Natural killer cell (primary cell): ENCODE data around the gene ADORA2A. TPM values are rescaled to one million over a fixed set of nuclear protein-coding genes. Genes with fewer than 3 reads are reported as not detected.

Experiments used
- ATAC-seq, 3 donors: fragments of 150-1000 bp in 2 of 3; fragments of 200-7000 bp in 1 of 3; cut with Tn5 transposase; 1 replicate in 1 of 3; 2 replicates in 2 of 3; pipeline ENCODE4 v1.10.0; 2021; ENCODE audit warnings: mild to moderate bottlenecking in 2 of 3, moderate library complexity in 2 of 3
- DNase-seq, 2 donors: peaks; one replicate each; pipeline versions ENCODE4 v3.0.0 to v3.0.0-alpha.2; 2013 to 2021; ENCODE audit warnings: mixed read lengths in 1 of 2
- H3K27ac ChIP-seq: one replicate; pipeline ENCODE4 v1.5.1; 2013; ENCODE audit warnings: mild to moderate bottlenecking, low read length
- H3K27me3 ChIP-seq: one replicate; pipeline ENCODE4 v1.6.1; 2013; ENCODE audit warnings: low read length; ENCODE audit not compliant: control insufficient read depth, insufficient read depth
- H3K36me3 ChIP-seq: one replicate; pipeline ENCODE4 v1.6.1; 2013; ENCODE audit warnings: low read length; ENCODE audit not compliant: control insufficient read depth, insufficient read depth
- H3K4me1 ChIP-seq: one replicate; pipeline ENCODE4 v1.6.1; 2013; ENCODE audit warnings: low read length; ENCODE audit not compliant: control insufficient read depth, insufficient read depth
- H3K4me3 ChIP-seq: one replicate; pipeline ENCODE4 v1.5.1; 2013; ENCODE audit warnings: low read length
- H3K9me3 ChIP-seq: one replicate; pipeline ENCODE4 v1.6.1; 2013; ENCODE audit warnings: low read length; ENCODE audit not compliant: control insufficient read depth, insufficient read depth
- H3K27ac Mint-ChIP-seq, 2 donors: one replicate each; pipeline ENCODE4 v1.8.0; 2022; ENCODE audit warnings: mild to moderate bottlenecking in 2 of 2, mixed read lengths in 2 of 2, moderate library complexity in 1 of 2
- H3K27me3 Mint-ChIP-seq, 2 donors: one replicate each; pipeline ENCODE4 v1.8.0; 2022; ENCODE audit warnings: low read depth in 2 of 2, mixed read lengths in 2 of 2
- H3K36me3 Mint-ChIP-seq: one replicate; pipeline ENCODE4 v1.8.0; 2022; ENCODE audit warnings: mixed read lengths
- H3K4me1 Mint-ChIP-seq, 2 donors: one replicate each; pipeline ENCODE4 v1.8.0; 2022; ENCODE audit warnings: mixed read lengths in 2 of 2
- H3K4me3 Mint-ChIP-seq: one replicate; pipeline ENCODE4 v1.8.0; 2022; ENCODE audit warnings: mild to moderate bottlenecking, moderate library complexity, mixed read lengths
- H3K9me3 Mint-ChIP-seq, 2 donors: one replicate each; pipeline ENCODE4 v1.8.0; 2022; ENCODE audit warnings: mixed read lengths in 2 of 2
- CTCF ChIP-seq: fragments of 200-600 bp; IDR thresholded peaks from one replicate; pipeline ENCODE4 v1.8.0; 2022; ENCODE audit warnings: antibody characterized with exemption
- WGBS: methylation state at CpG from one replicate; pipeline ENCODE4 v1.1.7; 2013; ENCODE audit warnings: missing lambda C conversion rate; ENCODE audit not compliant: insufficient coverage; 5-methylcytosine and 5-hydroxymethylcytosine counted together
- intact Hi-C: fragments of 100-400 bp; cut with micrococcal nuclease; formaldehyde crosslinking; loops from one replicate; pipeline ENCODE4 v1.14.2; 2022
- total RNA-seq, 4 donors: library from RNA; stranded (reverse); fragments of 120-200 nt in 1 of 4; gene quantifications; one replicate each; pipeline versions ENCODE4 v1.2.3 to v1.2.4, GENCODE V29; 2013 to 2022

The ADORA2A gene
- total RNA-seq, 3 donors from 2014 or later (not counting 1 experiment from before 2014, with no cell fraction given): 11.0 to 15.0 (median 11.7) TPM

- H3K36me3 Mint-ChIP-seq: no peaks in the 10 kb centered on the region
- WGBS: 92% methylated on average over 10 of the region's 10 CpGs
Observed at GRCh38 chr22:24411256-24412004, 16.0 kb upstream of the ADORA2A start.

GRCh38 chr22:24412274-24412673, 15.1 kb upstream of the ADORA2A start:
- no peak for ATAC-seq

More at GRCh38 chr22:24411256-24412004, 16.0 kb upstream of the ADORA2A start:
- H3K27me3 Mint-ChIP-seq: no peaks in the 10 kb centered on the region
- TF ChIP-seq CTCF: no peak
- H3K27ac Mint-ChIP-seq: no peak overlapping the region
- no peaks in the 10 kb centered on the region for H3K9me3 Mint-ChIP-seq
- no peak overlapping the region for H3K4me3 Mint-ChIP-seq
- H3K36me3 ChIP-seq: peaks cover 28% of the 10 kb centered on the region
- ATAC-seq: no peak
- H3K27me3 ChIP-seq: no peaks in the 10 kb centered on the region
- H3K9me3 ChIP-seq: no peaks in the 10 kb centered on the region
- peaks cover 34 to 40% of the 10 kb centered on the region in 2 donors for H3K4me1 Mint-ChIP-seq
- peaks cover 39% of the 10 kb centered on the region for H3K4me1 ChIP-seq
- DNase-seq: no peak
- H3K4me3 ChIP-seq: no peak overlapping the region
- H3K27ac ChIP-seq: no peak overlapping the region
- intact Hi-C loops: no loop called here

GRCh38 chr22:24413271-24413670, 14.1 kb upstream of the ADORA2A start:
- intact Hi-C loops: no loop called here
- no peaks in the 10 kb centered on the region for H3K9me3 ChIP-seq
- Mint-ChIP-seq H3K4me3 (no peak overlapping the region), H3K27me3 (no peaks in the 10 kb centered on the region), H3K36me3 (no peaks in the 10 kb centered on the region), H3K4me1 (peaks cover 17 to 23% of the 10 kb centered on the region in 2 donors), H3K27ac (no peak overlapping the region), H3K9me3 (no peaks in the 10 kb centered on the region)
- H3K36me3 ChIP-seq: peaks cover 32% of the 10 kb centered on the region
- H3K4me3 ChIP-seq: no peak overlapping the region
- no peaks in the 10 kb centered on the region for H3K27me3 ChIP-seq
- H3K4me1 ChIP-seq: peaks cover 22% of the 10 kb centered on the region
- H3K27ac ChIP-seq: no peak overlapping the region
- TF ChIP-seq CTCF: no peak
- WGBS: 98% methylated on average over 9 of the region's 9 CpGs
- DNase-seq: no peak
- ATAC-seq: no peak

More at GRCh38 chr22:24412274-24412673, 15.1 kb upstream of the ADORA2A start:
- no peak for DNase-seq
- no peak overlapping the region for H3K27ac Mint-ChIP-seq
- WGBS: 89% methylated on average over 7 of the region's 7 CpGs
- TF ChIP-seq CTCF: no peak
- Histone ChIP-seq H3K4me3 (no peak overlapping the region), H3K9me3 (no peaks in the 10 kb centered on the region), H3K4me1 (peaks cover 32% of the 10 kb centered on the region), H3K27me3 (no peaks in the 10 kb centered on the region), H3K27ac (no peak overlapping the region), H3K36me3 (peaks cover 32% of the 10 kb centered on the region)
- H3K27me3 Mint-ChIP-seq: no peaks in the 10 kb centered on the region
- H3K9me3 Mint-ChIP-seq: no peaks in the 10 kb centered on the region
- H3K4me1 Mint-ChIP-seq: peaks cover 27 to 33% of the 10 kb centered on the region in 2 donors
- no peak overlapping the region for H3K4me3 Mint-ChIP-seq
- intact Hi-C loops: no loop called here
- no peaks in the 10 kb centered on the region for H3K36me3 Mint-ChIP-seq
